ENCODE results near the gene MRAP2. TPM values are rescaled to one million over a fixed set of nuclear protein-coding genes. Genes with fewer than 3 reads are reported as not detected.

MRAP2 gene
- total and polyA plus RNA-seq, 2 of the 13 experiments (the other 11 are each of a cell fraction or from before 2014, with no cell fraction given): 0.33 to 3.5 TPM

- BruUV-seq (replicated peaks): no TSS peak
- H4K20me1 ChIP-seq (ENCODE audit: insufficient read depth, low read length): no peaks in the 10 kb centered on the region
- intact Hi-C loops (cut with micrococcal nuclease; ENCODE audit: unreplicated experiment): no loop called here
- H3K4me3 ChIP-seq (replicated peaks in 1 of 3; ENCODE audit: insufficient read depth in 1 of 3, low read depth in 2 of 3, low read length in 3 of 3): no peak overlapping the region
- peaks cover 2 to 4% of the 10 kb centered on the region in 2 experiments; a peak in 1 of 5 replicates for H3K36me3 ChIP-seq (replicated peaks in 1 of 2; ENCODE audit: control insufficient read depth in 1 of 2, insufficient read depth in 2 of 2, low read length in 2 of 2)
- H3K27me3 ChIP-seq (ENCODE audit: control insufficient read depth in 1 of 2, insufficient read depth in 2 of 2, low read length in 2 of 2): no peaks in the 10 kb centered on the region
- H3K4me1 ChIP-seq (ENCODE audit: insufficient read depth, low read length): peaks cover 11% of the 10 kb centered on the region; the same call in 1 of the 2 replicates
- CTCF ChIA-PET (ENCODE audit: low intra/inter-chr PET ratio, low total read pairs): no interaction called here
- H3K27ac ChIP-seq (ENCODE audit: extremely low read length, insufficient read depth, low read length): no peak overlapping the region
- H3K79me2 ChIP-seq (ENCODE audit: insufficient read depth, low read length): no peaks in the 10 kb centered on the region
- H2AFZ ChIP-seq (ENCODE audit: low read length): no peak overlapping the region
- TF ChIP-seq ATM (IDR thresholded peaks at IDR 0.05; ENCODE audit: borderline replicate concordance) (no peak), HOXA9 (CRISPR knock-in tag; IDR thresholded peaks at IDR 0.05; ENCODE audit: borderline replicate concordance) (no peak), ZNF83 (CRISPR knock-in tag; IDR thresholded peaks at IDR 0.05; ENCODE audit: borderline replicate concordance) (no peak), CCAR2 (optimal IDR thresholded peaks at IDR 0.05; ENCODE audit: low read depth, low read length) (no peak), ZNF530 (CRISPR knock-in tag; IDR thresholded peaks at IDR 0.05; ENCODE audit: low read depth) (no peak), ZZZ3 (CRISPR knock-in tag; IDR thresholded peaks at IDR 0.05; ENCODE audit: borderline replicate concordance) (no peak), ZNF605 (CRISPR knock-in tag; IDR thresholded peaks at IDR 0.05) (no peak), TEAD2 (CRISPR knock-in tag; IDR thresholded peaks at IDR 0.05) (no peak), ZMYM4 (CRISPR knock-in tag; IDR thresholded peaks at IDR 0.05) (no peak), HOXA3 (CRISPR knock-in tag; IDR thresholded peaks at IDR 0.05) (no peak), TBL1XR1 (IDR thresholded peaks at IDR 0.05; ENCODE audit: borderline replicate concordance, low read length, partially characterized antibody) (no peak), ZNF563 (CRISPR knock-in tag; IDR thresholded peaks at IDR 0.05) (no peak), DMAP1 (CRISPR knock-in tag; IDR thresholded peaks at IDR 0.05) (no peak), DPF2 (CRISPR knock-in tag; IDR thresholded peaks at IDR 0.05; ENCODE audit: borderline replicate concordance, low read depth) (no peak), ZNF652 (CRISPR knock-in tag; IDR thresholded peaks at IDR 0.05; ENCODE audit: borderline replicate concordance, low read depth) (no peak), SNAPC5 (CRISPR knock-in tag; IDR thresholded peaks at IDR 0.05; ENCODE audit: borderline replicate concordance) (no peak), ZNF746 (CRISPR knock-in tag; IDR thresholded peaks at IDR 0.05) (no peak), NAIF1 (CRISPR knock-in tag; IDR thresholded peaks at IDR 0.05; ENCODE audit: borderline replicate concordance) (no peak)
- H3K9ac ChIP-seq (ENCODE audit: insufficient read depth, low read depth, low read length): no peak overlapping the region
- DNase-seq (ENCODE audit: low spot score): no peak
- no peak overlapping the region for H3K4me2 ChIP-seq (ENCODE audit: low read depth, low read length)
- peaks cover 5% of the 10 kb centered on the region for H3K9me3 ChIP-seq (ENCODE audit: low read length)
- ATAC-seq: no peak
- FAIRE-seq: no peak
- POLR2A ChIA-PET: no interaction called here
- in situ Hi-C loops (cut with HindIII; ENCODE audit: extremely low pct_ligation_motif_present, low pct_unique_long_range_greater_than_20kb): no loop called here
- WGBS (ENCODE audit: low lambda C conversion rate): 91% methylated on average over 4 of the region's 4 CpGs
These were observed 102.9 kb downstream of the MRAP2 start for GRCh38 chr6:84136364-84137050.
